Measurements from ENCODE around the gene AGAP1.

AGAP1 gene

DNA sequence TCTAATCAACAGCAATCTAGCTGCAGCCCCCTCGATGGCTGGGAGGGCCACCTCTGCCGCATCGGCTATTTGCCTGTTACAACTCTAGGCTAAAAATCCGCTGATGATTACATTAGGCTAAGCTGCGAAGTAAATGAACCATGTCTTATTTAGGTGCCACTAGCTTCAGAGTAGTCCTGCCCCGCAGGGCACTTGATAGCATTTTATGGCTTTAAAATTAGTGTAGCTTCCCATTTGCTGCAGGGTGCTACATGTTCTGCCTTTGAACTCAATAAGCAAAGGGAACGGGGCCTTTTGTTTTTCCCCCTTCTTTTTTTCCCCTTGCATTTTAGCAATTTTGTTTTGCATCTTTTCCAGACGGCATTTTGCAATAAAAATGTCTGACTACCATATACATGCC lies 404.1 kb downstream of the AGAP1 start:
- no peak for DNase-seq

DNA sequence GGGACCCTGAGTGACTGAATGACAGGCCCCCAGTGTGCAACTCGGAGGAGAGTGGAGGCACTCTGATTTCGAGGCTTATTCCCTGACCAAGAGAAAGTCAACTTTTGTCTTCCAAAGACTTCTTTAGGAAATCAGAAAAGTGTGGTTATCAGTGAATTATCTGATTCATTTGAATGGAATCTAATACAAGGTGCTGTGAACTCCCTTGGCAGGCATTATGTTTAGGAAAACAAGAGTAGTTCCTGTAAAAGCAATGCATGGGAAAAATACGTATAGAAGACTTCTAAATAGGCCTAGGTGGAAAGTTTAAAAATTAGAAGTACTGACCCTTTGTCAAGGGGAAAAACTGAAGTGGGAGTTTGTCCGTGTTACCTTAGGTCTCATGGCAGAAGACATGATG lies 404.9 kb downstream of the AGAP1 start:
- DNase-seq = no peak

DNA sequence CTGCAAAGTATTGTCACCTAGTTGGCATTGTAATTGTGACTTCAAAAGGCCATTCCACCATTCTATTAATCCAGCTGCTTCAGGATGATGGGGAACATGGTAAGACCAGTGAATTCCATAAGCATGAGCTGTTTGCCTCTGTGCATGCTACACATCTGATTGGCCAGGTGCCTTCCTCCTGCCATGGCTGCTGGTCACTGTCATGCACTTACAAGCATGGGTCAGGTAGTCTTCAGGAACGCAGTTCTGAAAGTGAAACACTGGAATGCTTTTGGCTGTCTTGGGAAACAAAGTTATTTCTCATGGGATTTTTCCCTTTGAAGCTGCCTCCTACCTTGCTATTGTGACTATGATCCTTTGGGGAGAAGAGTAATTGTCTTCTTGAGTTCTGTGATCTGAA lies 406.8 kb downstream of the AGAP1 start:
- DNase-seq = no peak

DNA sequence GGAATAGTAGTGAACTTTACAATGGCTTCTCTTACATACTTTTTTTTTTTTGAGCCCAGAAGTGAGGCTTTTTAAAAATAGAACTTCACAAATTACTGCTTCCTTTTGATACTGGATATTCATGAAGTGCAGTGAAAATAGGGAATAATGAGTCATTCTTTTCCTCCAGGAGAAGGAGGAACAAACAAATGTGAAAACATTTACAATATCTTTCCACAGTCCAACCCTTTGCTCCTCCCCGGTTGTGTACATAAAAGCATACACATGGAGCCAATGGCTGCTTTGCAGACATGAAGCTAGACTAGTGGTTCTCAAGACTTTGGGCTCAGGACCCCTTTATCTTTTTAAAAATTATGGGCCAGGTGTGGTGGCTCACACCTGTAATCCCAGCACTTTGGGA lies 407.4 kb downstream of the AGAP1 start:
- DNase-seq = no peak

DNA sequence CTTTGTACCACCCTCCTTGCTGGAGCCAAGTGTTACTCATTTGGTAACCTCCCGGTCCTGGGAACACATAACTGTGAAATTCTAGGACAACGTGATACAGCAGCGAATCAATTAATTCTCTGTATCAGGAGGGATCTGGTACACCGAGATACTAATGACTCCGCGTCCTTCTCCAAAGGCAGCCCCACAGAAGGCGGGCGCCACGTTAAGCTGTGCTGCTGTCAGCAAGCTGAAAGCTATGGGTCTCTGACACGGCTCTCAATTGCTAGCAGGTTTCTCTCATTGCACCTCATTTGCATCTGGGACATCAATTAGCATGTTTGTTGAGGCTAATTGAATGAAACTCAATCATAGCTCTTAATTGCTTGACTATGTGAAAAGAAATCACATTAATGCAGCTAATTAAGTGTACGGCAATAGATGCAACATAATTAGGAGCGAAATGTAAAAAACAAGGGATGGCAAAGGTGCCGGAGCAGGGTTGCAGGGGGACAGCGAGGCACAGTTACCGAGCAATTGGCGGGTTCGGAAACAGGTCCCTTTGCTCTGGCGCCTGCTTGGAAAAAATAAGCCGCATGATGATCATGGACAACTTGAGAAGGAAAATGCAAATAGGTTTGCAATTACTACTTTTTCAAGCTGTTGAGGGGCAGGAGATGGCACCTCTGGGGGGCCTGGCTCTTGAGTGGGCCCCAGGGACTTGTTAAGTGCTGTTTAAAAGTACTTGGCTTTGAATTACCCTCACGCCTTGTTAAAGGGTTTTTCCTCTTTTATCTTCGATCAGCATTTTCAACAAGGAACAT lies 410.1 kb downstream of the AGAP1 start:
- no peak for DNase-seq

DNA sequence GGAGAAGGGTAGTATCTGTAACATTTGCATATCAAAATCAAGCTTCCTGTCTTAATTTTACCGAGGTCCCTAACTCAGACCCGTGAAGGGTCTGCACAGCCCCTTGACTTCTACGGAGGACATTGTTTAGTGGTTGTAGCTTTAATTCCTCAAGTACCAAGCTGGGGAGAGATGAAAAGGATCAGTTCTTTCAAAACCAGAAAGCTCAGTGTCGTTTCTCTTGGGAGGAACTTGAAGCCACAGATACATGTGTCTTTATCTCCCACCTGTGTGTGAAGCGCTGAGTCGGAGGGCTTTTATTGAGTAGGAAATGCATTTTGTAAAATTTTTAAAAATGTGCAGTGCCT lies 410.7 kb downstream of the AGAP1 start:
- DNase-seq = no peak

DNA sequence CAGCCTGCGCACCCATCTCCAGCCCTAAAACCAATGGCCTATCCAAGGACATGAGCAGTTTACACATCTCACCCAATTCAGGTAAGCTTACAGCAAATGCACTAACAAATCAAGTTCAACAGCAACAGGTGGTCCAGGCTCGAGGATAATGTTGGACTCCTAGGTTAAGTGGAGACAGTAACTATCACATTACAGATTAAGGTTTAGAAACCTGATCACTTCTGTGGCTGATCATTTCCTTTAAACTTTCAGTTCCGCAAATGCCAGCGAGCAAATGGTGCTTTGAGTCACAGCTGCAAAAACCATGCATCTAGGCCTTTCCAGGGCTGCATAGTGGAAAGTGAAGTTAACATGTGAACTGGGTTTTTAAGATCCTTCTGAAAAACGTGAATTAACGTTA lies 415.0 kb downstream of the AGAP1 start:
- no peak for DNase-seq

DNA sequence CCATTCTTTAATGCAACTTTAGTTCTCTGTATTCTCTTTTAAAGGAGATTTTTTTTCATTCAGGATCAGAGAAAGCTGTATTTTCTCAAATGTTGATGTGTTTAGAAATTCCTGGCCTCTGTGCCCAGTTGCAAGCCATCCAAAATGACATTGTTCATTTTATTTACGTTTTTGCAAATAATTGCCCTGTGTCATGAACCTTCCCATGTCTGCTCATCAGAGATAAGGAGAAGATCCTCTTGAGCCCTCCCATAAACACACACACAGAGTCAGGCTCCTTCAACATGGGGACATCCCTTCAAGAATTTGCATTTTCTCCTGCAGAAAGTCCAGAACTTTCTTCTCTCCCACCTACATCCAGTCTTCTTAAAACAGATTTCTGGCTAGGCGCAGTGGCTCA lies 415.5 kb downstream of the AGAP1 start:
- no peak for DNase-seq

DNA sequence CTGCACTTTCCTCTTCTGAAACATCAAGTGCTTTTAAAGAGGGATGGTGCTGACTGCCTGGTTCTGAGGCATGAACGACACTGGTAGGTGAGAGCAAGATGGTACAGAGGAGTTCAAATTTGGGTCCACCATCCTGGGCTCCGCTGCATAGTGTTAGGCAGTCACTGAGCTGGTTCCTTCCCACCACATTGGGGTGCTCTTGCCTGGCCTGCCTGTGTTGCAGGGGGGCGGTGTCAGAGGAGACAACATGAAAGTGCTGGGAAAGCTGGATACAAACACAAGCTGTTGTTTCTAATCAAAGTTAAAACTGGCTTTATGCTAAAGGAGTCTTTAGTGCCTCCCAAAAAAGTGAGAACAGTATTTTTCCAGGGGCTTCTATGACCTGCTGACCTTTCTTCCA lies 416.2 kb downstream of the AGAP1 start:
- no peak for DNase-seq

DNA sequence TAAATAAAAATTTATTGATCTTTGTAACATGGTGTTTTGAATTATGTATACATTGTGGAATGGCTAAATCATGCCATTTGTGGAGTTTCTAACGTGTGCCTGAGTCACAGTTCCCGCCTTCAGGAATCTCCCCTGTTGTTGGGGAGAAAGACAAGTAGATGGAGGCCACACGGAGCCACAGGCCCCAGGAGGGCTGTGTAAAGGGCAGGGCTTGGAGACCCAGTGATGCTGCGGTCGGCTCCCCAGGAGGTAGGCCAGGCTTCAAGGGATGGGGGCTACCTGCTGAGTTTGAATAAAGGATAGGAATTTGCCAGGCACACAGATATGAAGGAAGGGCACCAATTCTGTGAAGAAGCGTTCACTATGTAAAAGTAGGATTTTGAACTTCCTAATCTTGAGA lies 417.3 kb downstream of the AGAP1 start:
- DNase-seq = no peak

DNA sequence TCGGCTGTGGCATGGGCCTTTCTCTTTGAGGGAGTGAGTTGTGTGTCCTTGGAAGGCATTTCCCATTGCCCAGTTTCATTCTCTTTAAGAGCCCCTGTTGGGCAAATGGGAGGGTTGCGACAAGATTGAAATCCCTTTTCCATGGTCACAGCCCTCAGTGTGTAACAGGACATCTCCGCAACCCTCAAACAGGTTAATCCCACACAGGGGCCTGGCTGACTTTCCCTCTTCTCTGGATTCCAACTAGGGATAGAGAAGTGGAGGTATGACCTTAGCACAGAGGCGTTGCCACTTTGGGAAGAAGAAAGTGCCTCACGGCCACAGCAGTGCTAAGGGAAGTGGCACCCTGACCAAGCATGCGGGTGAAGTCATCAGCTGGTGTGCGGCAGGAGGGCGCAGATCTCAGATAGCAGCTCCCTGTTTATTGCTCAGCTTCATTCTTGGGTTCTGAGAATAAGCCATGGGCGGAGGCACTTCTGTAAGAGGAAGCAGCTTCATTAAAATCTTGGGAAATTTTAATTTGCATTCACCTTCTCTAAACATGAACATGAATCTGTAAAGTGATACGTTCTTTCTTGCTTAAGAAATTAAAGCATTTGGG lies 417.9 kb downstream of the AGAP1 start:
- no peak for DNase-seq

DNA sequence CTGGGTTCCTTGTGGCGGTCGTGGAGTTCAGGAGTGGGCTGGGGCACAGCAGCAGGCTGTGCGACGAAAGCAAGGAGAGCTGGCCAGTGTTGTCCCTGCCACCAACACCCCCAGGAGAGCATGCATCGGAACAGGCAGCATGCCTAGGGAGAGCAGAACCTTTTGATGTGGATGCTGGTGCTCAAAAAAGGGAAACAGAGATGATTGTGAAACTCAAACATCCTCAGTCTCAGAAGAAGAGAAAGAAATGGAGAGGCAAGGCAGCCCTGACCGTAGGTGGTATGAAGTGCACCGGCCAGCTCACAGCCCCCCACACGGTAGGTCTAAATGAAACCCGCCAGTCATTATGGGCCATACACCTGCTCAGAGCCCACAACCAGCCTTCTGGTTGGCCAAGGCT lies 420.9 kb downstream of the AGAP1 start:
- DNase-seq = no peak

DNA sequence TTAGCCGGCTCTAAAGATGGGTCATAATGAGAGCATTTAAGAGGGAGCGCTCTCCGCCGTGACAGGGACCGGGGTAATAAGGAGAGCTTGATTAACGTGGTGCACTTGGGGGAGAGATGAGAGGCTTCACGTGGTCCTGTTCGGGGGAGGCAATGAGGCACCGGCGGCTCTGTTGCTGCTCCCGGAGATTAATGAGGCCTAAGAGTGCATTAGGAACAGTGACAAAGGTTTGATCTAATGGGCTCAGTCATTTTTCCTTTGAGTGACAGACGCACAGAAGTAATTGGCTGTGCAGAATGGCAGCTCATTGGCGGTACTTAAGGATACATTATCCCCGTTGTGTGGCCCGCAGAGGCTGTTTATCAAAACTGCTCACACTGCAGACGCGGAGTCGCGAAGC lies 423.7 kb downstream of the AGAP1 start:
- no peak for DNase-seq

DNA sequence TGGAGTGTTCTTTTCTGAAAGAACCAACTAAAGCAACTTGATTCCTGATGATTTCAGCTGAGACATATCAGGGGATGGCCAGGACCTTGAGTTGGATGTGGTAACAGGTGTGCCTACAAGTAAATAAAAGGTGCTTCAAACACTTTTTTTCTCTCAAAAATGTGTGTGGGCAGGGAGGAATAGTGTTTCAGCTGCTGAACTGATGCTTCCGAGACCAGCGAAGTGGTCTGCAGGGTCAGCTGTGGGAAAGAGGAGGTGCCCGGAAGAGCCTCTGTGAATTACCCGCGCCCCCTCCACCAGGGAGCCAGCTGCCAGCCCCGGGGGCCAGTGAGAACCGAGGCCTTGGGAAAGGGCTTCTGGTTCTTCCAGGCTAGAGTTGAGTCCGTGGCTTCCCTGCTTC lies 425.0 kb downstream of the AGAP1 start:
- no peak for DNase-seq

DNA sequence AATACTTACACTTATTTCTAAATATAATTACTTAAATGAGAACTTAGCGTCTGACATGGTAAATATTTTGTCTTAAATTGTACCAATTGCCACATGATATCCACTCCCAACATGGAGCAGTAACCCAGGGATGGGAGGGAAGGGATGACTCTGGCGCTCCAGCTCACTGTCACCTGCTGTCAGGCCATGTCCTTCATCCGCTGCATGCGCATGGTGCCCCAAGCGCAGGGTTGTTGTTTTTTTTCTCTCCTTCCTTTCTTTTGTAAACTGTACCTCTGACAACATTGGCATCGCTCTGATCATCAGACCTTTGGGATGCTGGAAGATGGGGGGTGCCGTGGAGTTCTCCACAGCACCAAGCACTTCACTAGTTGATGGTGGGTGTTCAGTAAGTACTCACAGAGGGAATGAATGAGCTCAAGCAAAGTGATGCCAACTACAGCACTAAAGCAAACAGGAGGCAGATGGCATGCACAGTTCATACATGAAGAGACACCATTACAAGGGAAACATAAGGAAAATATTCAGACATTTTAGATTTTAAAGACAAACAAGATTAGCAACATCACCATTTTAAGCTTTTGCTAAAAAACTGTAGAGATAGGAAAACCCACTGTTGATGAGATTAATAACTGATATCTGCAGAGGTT lies 426.5 kb downstream of the AGAP1 start:
- no peak for DNase-seq

DNA sequence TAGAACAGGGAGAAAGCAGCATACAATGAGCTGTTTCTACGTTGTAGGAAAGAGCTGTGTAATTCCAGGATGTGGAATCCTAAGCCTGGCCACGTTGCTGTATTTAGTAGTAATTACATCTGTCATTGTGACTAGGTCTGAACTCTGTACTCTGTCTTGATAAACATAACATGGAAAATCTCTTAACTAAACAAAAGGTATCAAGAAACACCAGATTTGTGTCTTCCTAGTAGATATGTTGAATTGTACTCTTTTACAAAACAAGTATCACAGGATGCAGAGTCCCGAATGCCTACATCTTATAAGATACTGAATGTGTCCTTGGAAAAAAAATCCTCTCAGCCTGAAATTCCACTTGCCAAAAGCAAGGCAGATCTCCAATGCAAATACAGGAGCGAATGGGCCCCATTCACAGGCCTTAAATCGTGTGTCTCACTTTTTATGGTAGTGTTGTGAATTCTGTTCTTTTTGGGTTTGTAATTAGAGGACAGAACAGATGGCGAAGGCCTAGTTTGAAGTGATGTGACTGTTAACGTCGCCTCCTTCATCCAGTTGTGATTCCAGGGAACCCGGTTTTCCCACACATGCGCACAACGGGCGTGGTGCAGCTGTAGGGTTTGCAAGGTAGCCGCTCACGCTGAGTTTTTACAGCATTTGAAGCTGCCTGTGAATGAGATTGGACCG lies 427.8 kb downstream of the AGAP1 start:
- DNase-seq = no peak

DNA sequence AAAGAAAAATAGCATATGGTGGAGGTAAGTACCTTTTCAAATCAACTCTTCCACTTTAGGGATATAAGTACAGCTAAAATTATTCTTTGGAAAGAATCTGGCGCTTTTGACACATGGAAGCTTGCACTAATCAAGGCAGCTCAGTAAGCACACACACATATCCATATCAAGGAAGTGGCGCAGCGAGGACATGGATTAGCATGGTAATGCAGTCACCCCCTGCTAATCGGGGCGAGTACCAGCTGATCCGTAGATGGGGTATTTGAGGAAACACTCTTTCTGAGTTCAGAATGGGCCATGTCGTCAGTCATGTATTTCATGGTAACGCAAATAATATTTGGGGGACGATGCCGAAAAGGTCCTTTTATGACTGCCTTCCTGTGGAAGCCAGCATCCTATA lies 429.0 kb downstream of the AGAP1 start:
- no peak for DNase-seq

DNA sequence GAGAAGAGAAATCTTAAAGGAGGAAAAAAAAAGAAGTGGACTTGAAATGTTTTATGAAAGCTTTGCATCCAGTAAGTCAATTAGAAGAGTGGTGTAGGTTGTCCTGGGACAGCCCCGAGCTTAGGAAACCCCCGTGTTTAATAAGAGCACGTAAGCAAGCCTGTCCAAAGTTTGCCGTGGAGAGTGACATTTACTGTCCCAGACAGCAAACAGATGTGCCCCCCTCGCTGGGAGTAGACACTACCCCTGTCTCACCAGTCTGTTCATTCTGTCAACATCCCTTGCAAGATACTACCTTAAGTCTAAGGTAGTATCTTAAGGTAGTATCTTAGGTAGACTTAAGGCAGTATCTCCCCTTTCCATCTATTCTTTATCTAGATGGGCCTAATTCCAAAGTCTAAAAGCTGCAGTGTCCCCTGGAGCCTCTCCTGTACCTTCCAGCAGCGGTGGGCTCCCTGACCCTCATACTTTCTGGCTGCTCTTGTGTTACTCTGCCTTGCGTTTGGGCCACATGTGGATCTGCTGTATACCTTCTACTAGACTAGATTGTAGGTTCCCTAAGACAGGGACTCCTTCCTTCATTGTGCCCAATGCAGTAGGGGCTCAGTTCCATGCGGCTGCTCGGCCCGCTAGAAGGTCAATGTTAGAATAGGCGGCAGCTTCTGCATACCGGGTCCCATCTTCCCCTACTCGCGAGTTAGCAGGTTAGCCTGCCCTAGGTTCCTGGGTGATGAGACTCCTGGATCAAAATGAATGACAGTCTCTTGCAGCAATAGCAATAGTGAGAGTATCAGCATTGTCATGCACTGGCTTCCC lies 430.2 kb downstream of the AGAP1 start:
- DNase-seq = no peak

DNA sequence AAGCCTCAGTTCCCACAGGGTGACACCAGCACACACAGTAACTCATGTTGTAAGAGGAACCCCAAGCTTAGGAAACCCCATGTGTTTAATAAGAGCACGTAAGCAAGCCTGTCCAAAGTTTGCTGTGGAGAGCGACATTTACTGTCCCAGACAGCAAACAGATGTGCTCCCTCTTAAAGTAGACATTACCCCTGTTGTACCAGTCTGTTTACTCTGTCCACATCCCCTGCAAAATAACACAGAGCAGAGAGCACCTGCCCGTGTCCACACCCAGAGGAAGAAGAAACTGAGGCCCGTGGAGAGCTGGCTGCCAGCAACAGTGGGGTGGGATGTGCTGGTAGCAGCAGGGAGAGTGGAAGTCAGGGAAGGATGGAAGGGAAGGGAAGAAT lies 430.8 kb downstream of the AGAP1 start:
- no peak for DNase-seq

DNA sequence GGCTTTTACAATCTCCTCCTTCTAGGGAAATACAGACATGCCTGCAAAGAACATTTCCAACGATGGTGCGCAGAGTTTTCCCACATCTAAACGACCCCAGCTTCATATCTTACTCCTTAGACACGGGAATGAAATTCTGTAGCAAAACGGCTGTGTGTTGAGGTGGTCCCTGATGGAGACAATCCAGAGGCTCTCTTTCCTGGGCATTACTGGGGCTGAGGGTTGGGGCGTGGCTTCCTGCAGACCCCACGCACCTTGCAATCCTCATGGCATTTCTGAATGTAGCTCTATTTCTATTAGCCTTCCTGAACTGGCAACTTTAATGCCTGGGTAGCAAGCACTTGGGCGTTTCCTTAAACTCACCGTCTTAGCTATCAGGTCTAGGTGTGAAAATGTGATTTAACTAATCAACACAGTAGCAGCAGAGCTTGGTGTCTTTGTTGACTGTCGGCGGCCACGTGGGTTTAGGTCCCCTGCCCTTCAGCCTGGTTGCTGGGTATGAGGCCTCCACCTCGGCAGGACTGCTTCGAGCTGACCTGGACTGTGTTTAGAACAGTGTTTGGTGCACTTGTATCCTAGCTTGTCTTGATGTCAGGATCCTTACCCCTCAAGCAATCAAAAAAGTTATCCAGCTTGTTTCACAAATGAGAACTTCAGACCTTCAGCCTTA lies 431.5 kb downstream of the AGAP1 start:
- no peak for DNase-seq

DNA sequence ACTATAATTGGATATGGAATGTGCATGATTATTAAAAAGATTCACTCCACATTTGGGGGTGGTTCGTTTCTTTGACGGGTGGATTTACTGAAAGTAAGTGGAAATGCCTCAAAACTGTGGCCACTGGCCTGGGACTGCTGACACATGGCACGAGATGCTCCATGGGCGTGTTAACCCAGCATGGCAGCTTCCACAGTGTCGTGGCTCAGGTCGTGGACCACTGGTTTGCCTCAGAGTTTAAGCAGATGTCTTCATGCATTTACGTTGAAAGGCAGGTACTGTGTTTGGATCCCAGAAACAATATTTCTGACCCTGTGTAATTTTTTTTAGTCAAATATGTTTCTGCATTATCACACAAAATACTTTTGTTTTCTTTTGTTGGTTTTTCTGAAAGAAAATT lies 432.4 kb downstream of the AGAP1 start:
- no peak for DNase-seq

DNA sequence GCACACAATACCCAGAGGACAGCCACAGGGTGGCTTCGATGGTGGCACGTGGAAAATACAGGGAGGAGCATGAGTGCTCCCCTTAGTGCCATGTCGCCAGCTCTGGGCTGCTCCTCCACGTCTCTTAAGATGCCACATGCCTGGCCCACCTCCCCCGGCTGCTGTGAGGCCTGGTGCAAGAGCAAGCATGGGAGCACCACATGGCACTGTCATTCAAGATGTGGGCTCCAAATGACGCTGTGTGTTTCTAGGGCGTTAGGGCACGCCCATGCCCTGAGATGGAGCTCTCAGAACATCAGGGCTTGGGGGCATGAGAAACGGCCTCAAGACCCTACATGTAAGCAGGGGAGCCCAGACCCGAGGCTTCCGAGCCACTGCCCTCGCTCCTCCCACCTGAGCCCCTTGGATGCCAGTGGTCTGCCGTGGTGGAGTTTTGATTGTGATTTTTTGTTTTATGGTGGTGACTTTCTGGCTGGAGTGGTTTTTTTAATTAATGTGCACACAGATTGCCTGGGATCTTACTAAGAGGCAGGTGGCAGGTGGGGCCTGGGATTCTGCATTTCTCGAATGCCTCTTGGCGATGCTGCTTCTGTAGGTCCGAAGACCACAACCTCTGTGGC lies 435.0 kb downstream of the AGAP1 start:
- DNase-seq = no peak
